Common myeloid progenitor, CD34-positive (primary cell): ENCODE measurements around the gene STYX.

Experiments used
- CTCF ChIA-PET: fragments of 350-600 bp; sonication (Branson Sonifier 250); formaldehyde crosslinking; loops from one replicate; lab custom pipeline; 2021; ENCODE audit warnings: antibody characterized with exemption; lab: Charles Lee
- POLR2A ChIA-PET: fragments of 350-600 bp; sonication (Branson Sonifier 250); formaldehyde crosslinking; loops from one replicate; lab custom pipeline; 2021; ENCODE audit warnings: antibody characterized with exemption; lab: Charles Lee
- DNase-seq, 3 donors: peaks; one replicate each; pipeline versions ENCODE4 v3.0.0 to v3.0.0-alpha.2; 2013
- H3K27ac ChIP-seq, 2 experiments: 1 replicate in 1 of 2; 2 replicates in 1 of 2; pipeline ENCODE4 v1.7.0; 2013; ENCODE audit warnings: inconsistent platforms in 2 of 2, low read length in 2 of 2, mild to moderate bottlenecking in 2 of 2, low read depth in 1 of 2, moderate library complexity in 1 of 2; ENCODE audit not compliant: severe bottlenecking in 2 of 2, insufficient read depth in 1 of 2, poor library complexity in 1 of 2
- H3K27me3 ChIP-seq, 5 experiments: replicated peaks in 2 of 5; 1 replicate in 3 of 5; 2 replicates in 2 of 5; pipeline versions ENCODE4 v1.6.1 to v1.7.0; 2013; ENCODE audit warnings: low read length in 4 of 5, mild to moderate bottlenecking in 2 of 5, moderate library complexity in 2 of 5, inconsistent platforms in 1 of 5; ENCODE audit not compliant: insufficient read depth in 5 of 5, control insufficient read depth in 4 of 5
- H3K36me3 ChIP-seq, 4 experiments: 1 replicate in 2 of 4; 2 replicates in 2 of 4; pipeline versions ENCODE4 v1.6.1 to v1.7.0; 2013; ENCODE audit warnings: low read length in 3 of 4, control low read depth in 1 of 4, mild to moderate bottlenecking in 1 of 4; ENCODE audit not compliant: control insufficient read depth in 4 of 4, insufficient read depth in 4 of 4
- H3K4me1 ChIP-seq, 4 experiments: 1 replicate in 3 of 4; 2 replicates in 1 of 4; pipeline versions ENCODE4 v1.6.1 to v1.7.1; 2013; ENCODE audit warnings: low read length in 3 of 4, mild to moderate bottlenecking in 3 of 4, control low read depth in 1 of 4, inconsistent platforms in 1 of 4, moderate library complexity in 1 of 4; ENCODE audit not compliant: control insufficient read depth in 4 of 4, insufficient read depth in 4 of 4; ENCODE audit errors: control extremely low read depth in 1 of 4
- H3K4me3 ChIP-seq, 7 experiments: 1 replicate in 4 of 7; 2 replicates in 3 of 7; pipeline versions ENCODE4 v1.5.1 to v1.7.0; 2013; ENCODE audit warnings: mild to moderate bottlenecking in 7 of 7, low read length in 6 of 7, moderate library complexity in 6 of 7, inconsistent platforms in 2 of 7, low read depth in 2 of 7, control low read depth in 1 of 7; ENCODE audit not compliant: insufficient read depth in 4 of 7, control insufficient read depth in 1 of 7; ENCODE audit errors: extremely low read depth in 1 of 7
- H3K9me3 ChIP-seq, 5 experiments: 1 replicate in 4 of 5; 2 replicates in 1 of 5; pipeline versions ENCODE4 v1.6.1 to v1.7.1; 2013; ENCODE audit warnings: low read length in 4 of 5, mild to moderate bottlenecking in 2 of 5, inconsistent platforms in 1 of 5, low read depth in 1 of 5, moderate library complexity in 1 of 5; ENCODE audit not compliant: control insufficient read depth in 4 of 5, insufficient read depth in 2 of 5; ENCODE audit errors: control extremely low read depth in 1 of 5
- WGBS: methylation state at CpG from one replicate; pipeline ENCODE4 v1.1.5; 2013; ENCODE audit not compliant: insufficient coverage; 5-methylcytosine and 5-hydroxymethylcytosine counted together

The STYX gene

GRCh38 chr14:52821805-52822250, 91.9 kb downstream of the STYX start:
- no peak for DNase-seq
- H3K27me3 ChIP-seq: peaks cover 0 to 5% (median 0%) of the 10 kb centered on the region in 5 experiments
- H3K4me1 ChIP-seq: no peaks in the 10 kb centered on the region
- ChIA-PET CTCF (interaction anchor here (1.9 kb wide), 1 partner anchor 234 kb away, joined by 5 read pairs; no protein-coding TSS in a partner anchor), POLR2A (no interaction called here)
- WGBS: 96% methylated on average over 4 of the region's 7 CpGs
- no peak overlapping the region for H3K27ac ChIP-seq
- H3K4me3 ChIP-seq: no peak overlapping the region
- no peaks in the 10 kb centered on the region for H3K9me3 ChIP-seq
- H3K36me3 ChIP-seq: no peaks in the 10 kb centered on the region

- ChIA-PET POLR2A (no interaction called here), CTCF (interaction anchor here (1.0 to 3.2 kb wide), 2 partner anchors 13 to 136 kb away, joined by 3 to 32 read pairs; no protein-coding TSS in a partner anchor)
- 77% methylated on average over 2 of the region's 4 CpGs for WGBS
- no peaks in the 10 kb centered on the region for H3K9me3 ChIP-seq
- DNase-seq: no peak
- H3K27me3 ChIP-seq: peaks cover 0 to 5% (median 0%) of the 10 kb centered on the region in 5 experiments
- H3K4me1 ChIP-seq: no peaks in the 10 kb centered on the region
- H3K4me3 ChIP-seq: no peak overlapping the region
- H3K27ac ChIP-seq: no peak overlapping the region
- no peaks in the 10 kb centered on the region for H3K36me3 ChIP-seq
Measured at GRCh38 chr14:52824462-52824861, 94.5 kb downstream of the STYX start.
